ENCODE data around the gene ZBTB4. TPM values are rescaled to one million over a fixed set of nuclear protein-coding genes. Genes with fewer than 3 reads are reported as not detected.
A peak's percentile ranks its signal among the peaks of the same experiment; 100 is the strongest.

The ZBTB4 gene
- total and polyA plus RNA-seq, 9 of the 15 experiments (the other 6 are each of a cell fraction or from before 2014, with no cell fraction given): 0.92 to 6.9 (median 3.3) TPM

- TF ChIP-seq ZBTB33 (CRISPR knock-in tag; IDR thresholded peaks at IDR 0.05) (no peak), PYGO2 (tag; IDR thresholded peaks at IDR 0.05) (no peak), RCOR1 (IDR thresholded peaks at IDR 0.05; ENCODE audit: borderline replicate concordance in 1 of 2, low read depth in 2 of 2, low read length in 2 of 2) (0 out of 4 replicates have a peak, but pooled peaks of 1 of the 2 experiments have one; percentile 23), NR0B1 (IDR thresholded peaks at IDR 0.05; ENCODE audit: partially characterized antibody) (no peak), LEF1 (IDR thresholded peaks at IDR 0.05) (no peak), SAP30 (IDR thresholded peaks at IDR 0.05; ENCODE audit: borderline replicate concordance, insufficient read depth, low read depth, low read length, poor library complexity, severe bottlenecking) (no peak), YY1 (IDR thresholded peaks at IDR 0.05; ENCODE audit: borderline replicate concordance in 1 of 3, control insufficient read depth in 1 of 3, extremely low read depth in 1 of 3, insufficient read depth in 3 of 3, insufficient read length in 1 of 3, insufficient replicate concordance in 2 of 3, low read depth in 1 of 3, low read length in 2 of 3) (peak in 2 of 3 experiments; percentile 26 to 75), RAD21 (CRISPR knock-in tag; conservative IDR thresholded peaks at IDR 0.05 in 1 of 2, IDR thresholded peaks at IDR 0.05 in 1 of 2) (peak in 1 of 2 experiments; percentile 27; a peak in 2 of 4 replicates), PHTF2 (CRISPR knock-in tag; IDR thresholded peaks at IDR 0.05) (no peak)
Measured at GRCh38 chr17:7523033-7523432, 43.6 kb upstream of the ZBTB4 start (continued).
